ENCODE data around the gene RCSD1. TPM values are rescaled to one million over a fixed set of nuclear protein-coding genes. Genes with fewer than 3 reads are reported as not detected.
A peak's percentile ranks its signal among the peaks of the same experiment; 100 is the strongest.

RCSD1 gene
- total RNA-seq, 3 donors from 2014 or later (not counting 1 experiment from before 2014, with no cell fraction given): 86.3 to 130 (median 110) TPM

- H3K4me1 ChIP-seq (ENCODE audit: control insufficient read depth, insufficient read depth, low read length): peaks cover 85% of the 10 kb centered on the region
- H3K4me3 ChIP-seq (ENCODE audit: low read length): no peak overlapping the region
- ATAC-seq (no peak), DNase-seq (no peak)
- Mint-ChIP-seq H3K27me3 (ENCODE audit: low read depth in 2 of 2) (no peaks in the 10 kb centered on the region), H3K4me3 (no peak overlapping the region), H3K9me3 (no peaks in the 10 kb centered on the region), H3K4me1 (peaks cover 72 to 81% of the 10 kb centered on the region in 2 donors), H3K27ac (peak overlapping the region; percentile 69 to 89), H3K36me3 (no peaks in the 10 kb centered on the region)
- H3K36me3 ChIP-seq (ENCODE audit: control insufficient read depth, insufficient read depth, low read length): peaks cover 50% of the 10 kb centered on the region
- no peak overlapping the region for H3K27ac ChIP-seq (ENCODE audit: low read length)
- no peak for TF ChIP-seq CTCF (IDR thresholded peaks at IDR 0.05)
- intact Hi-C loops (cut with micrococcal nuclease): loop anchor here (5.0 kb wide), 1 partner anchor 42 kb away; no protein-coding TSS in a partner anchor
- H3K27me3 ChIP-seq (ENCODE audit: control insufficient read depth, insufficient read depth, low read length): no peaks in the 10 kb centered on the region
- WGBS (ENCODE audit: insufficient coverage): 74% methylated on average over 3 of the region's 4 CpGs
- no peaks in the 10 kb centered on the region for H3K9me3 ChIP-seq (ENCODE audit: control insufficient read depth, insufficient read depth, low read length)
Observed at GRCh38 chr1:167644551-167644950, 14.5 kb downstream of the RCSD1 start.

GRCh38 chr1:167645140-167645541 lies 15.1 kb downstream of the RCSD1 start:
- Mint-ChIP-seq H3K4me3 (peak overlapping the region; percentile 25), H3K36me3 (no peaks in the 10 kb centered on the region), H3K27me3 (ENCODE audit: low read depth in 2 of 2) (no peaks in the 10 kb centered on the region), H3K27ac (peak overlapping the region; percentile 69 to 89), H3K4me1 (peaks cover 78 to 85% of the 10 kb centered on the region in 2 donors), H3K9me3 (no peaks in the 10 kb centered on the region)
- peaks cover 44% of the 10 kb centered on the region for H3K36me3 ChIP-seq (ENCODE audit: control insufficient read depth, insufficient read depth, low read length)
- WGBS (ENCODE audit: insufficient coverage): 67% methylated on average over 3 of the region's 3 CpGs
- peaks cover 85% of the 10 kb centered on the region for H3K4me1 ChIP-seq (ENCODE audit: control insufficient read depth, insufficient read depth, low read length)
- intact Hi-C loops (cut with micrococcal nuclease): no loop called here
- H3K4me3 ChIP-seq (ENCODE audit: low read length): no peak overlapping the region
- H3K27ac ChIP-seq (ENCODE audit: low read length): no peak overlapping the region
- no peak for TF ChIP-seq CTCF (IDR thresholded peaks at IDR 0.05)
- no peaks in the 10 kb centered on the region for H3K27me3 ChIP-seq (ENCODE audit: control insufficient read depth, insufficient read depth, low read length)
- ATAC-seq (peak in 1 of 3 donors; percentile 20), DNase-seq (no peak)
- no peaks in the 10 kb centered on the region for H3K9me3 ChIP-seq (ENCODE audit: control insufficient read depth, insufficient read depth, low read length)

GRCh38 chr1:167645625-167646414 lies 15.8 kb downstream of the RCSD1 start:
- H3K36me3 Mint-ChIP-seq: no peaks in the 10 kb centered on the region
- H3K36me3 ChIP-seq (ENCODE audit: control insufficient read depth, insufficient read depth, low read length): peaks cover 38% of the 10 kb centered on the region

More at GRCh38 chr1:167645625-167646414, 15.8 kb downstream of the RCSD1 start:
- H3K27me3 ChIP-seq (ENCODE audit: control insufficient read depth, insufficient read depth, low read length): no peaks in the 10 kb centered on the region
- 75% methylated on average over 15 of the region's 15 CpGs for WGBS (ENCODE audit: insufficient coverage)
- H3K27ac ChIP-seq (ENCODE audit: low read length): no peak overlapping the region
- intact Hi-C loops (cut with micrococcal nuclease): no loop called here
- ATAC-seq: no peak
- Mint-ChIP-seq H3K9me3 (no peaks in the 10 kb centered on the region), H3K27ac (peak overlapping the region; percentile 69 to 89), H3K27me3 (ENCODE audit: low read depth in 2 of 2) (no peaks in the 10 kb centered on the region), H3K4me3 (peak overlapping the region; percentile 25), H3K4me1 (peaks cover 80 to 85% of the 10 kb centered on the region in 2 donors)
- H3K4me3 ChIP-seq (ENCODE audit: low read length): no peak overlapping the region
- no peaks in the 10 kb centered on the region for H3K9me3 ChIP-seq (ENCODE audit: control insufficient read depth, insufficient read depth, low read length)
- no peak for DNase-seq
- H3K4me1 ChIP-seq (ENCODE audit: control insufficient read depth, insufficient read depth, low read length): peaks cover 85% of the 10 kb centered on the region
- no peak for TF ChIP-seq CTCF (IDR thresholded peaks at IDR 0.05)

Measured in natural killer cell (primary cell).